ENCODE results near the gene REXO4. TPM values are rescaled to one million over a fixed set of nuclear protein-coding genes. Genes with fewer than 3 reads are reported as not detected.

The REXO4 gene
- total and polyA plus RNA-seq, 2 experiments from 2014 or later: 31.1 to 36.3 TPM

DNA sequence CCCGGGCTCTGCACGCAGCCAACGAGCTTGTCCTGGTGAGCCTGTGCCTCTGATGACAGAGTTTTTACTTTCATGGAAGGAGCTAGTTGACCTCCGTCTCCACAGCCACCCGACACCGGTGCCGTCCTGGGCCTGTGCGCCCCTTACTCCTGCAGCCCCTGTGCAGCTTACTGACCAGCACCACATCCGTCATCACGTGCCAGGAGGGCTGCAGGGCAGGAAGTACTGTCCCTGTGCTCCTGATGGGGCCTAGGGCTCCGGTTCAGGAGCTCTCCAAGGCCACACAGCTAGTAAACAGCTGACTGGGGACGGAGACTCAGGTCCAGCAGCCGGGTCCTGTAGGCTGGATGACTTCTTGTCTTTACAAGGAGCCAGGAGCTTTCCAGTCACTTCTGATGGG lies 31.5 kb downstream of the REXO4 start (continued):
- TF ChIP-seq, protein P1, sequence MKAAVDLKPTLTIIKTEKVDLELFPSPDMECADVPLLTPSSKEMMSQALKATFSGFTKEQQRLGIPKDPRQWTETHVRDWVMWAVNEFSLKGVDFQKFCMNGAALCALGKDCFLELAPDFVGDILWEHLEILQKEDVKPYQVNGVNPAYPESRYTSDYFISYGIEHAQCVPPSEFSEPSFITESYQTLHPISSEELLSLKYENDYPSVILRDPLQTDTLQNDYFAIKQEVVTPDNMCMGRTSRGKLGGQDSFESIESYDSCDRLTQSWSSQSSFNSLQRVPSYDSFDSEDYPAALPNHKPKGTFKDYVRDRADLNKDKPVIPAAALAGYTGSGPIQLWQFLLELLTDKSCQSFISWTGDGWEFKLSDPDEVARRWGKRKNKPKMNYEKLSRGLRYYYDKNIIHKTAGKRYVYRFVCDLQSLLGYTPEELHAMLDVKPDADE (IDR thresholded peaks at IDR 0.05): no peak
- TF ChIP-seq JUNB (IDR thresholded peaks at IDR 0.05; ENCODE audit: unreplicated experiment) (no peak), ZNF331 (CRISPR knock-in tag; IDR thresholded peaks at IDR 0.05; ENCODE audit: low read depth) (no peak), ZNF114 (CRISPR knock-in tag; IDR thresholded peaks at IDR 0.05) (no peak), STAT1 (IDR thresholded peaks at IDR 0.05; ENCODE audit: unreplicated experiment) (no peak), EZH2 (IDR thresholded peaks at IDR 0.05; ENCODE audit: low read depth, unreplicated experiment) (no peak)
- TF ChIP-seq, protein P2, sequence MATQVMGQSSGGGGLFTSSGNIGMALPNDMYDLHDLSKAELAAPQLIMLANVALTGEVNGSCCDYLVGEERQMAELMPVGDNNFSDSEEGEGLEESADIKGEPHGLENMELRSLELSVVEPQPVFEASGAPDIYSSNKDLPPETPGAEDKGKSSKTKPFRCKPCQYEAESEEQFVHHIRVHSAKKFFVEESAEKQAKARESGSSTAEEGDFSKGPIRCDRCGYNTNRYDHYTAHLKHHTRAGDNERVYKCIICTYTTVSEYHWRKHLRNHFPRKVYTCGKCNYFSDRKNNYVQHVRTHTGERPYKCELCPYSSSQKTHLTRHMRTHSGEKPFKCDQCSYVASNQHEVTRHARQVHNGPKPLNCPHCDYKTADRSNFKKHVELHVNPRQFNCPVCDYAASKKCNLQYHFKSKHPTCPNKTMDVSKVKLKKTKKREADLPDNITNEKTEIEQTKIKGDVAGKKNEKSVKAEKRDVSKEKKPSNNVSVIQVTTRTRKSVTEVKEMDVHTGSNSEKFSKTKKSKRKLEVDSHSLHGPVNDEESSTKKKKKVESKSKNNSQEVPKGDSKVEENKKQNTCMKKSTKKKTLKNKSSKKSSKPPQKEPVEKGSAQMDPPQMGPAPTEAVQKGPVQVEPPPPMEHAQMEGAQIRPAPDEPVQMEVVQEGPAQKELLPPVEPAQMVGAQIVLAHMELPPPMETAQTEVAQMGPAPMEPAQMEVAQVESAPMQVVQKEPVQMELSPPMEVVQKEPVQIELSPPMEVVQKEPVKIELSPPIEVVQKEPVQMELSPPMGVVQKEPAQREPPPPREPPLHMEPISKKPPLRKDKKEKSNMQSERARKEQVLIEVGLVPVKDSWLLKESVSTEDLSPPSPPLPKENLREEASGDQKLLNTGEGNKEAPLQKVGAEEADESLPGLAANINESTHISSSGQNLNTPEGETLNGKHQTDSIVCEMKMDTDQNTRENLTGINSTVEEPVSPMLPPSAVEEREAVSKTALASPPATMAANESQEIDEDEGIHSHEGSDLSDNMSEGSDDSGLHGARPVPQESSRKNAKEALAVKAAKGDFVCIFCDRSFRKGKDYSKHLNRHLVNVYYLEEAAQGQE (IDR thresholded peaks at IDR 0.05; ENCODE audit: unreplicated experiment): no peak

DNA sequence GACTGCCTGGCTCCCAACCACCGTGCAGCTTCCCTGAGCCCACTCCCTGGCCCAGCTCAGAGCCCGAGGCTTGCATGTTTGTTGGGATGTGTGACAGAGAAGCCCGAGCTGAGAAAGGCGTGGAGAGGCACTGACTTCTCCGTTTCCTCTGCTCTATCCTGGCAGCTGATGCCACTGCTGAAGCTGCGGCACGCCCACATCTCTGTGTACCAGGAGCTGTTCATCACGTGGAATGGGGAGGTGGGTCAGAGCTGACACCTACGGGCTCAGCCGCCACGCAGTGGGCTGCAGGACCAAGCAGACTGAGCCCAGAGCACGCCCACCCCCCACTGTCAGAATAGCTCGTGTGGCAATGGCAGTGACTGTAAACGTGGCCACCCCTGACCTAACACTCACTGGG lies 32.4 kb downstream of the REXO4 start:
- no peaks in the 10 kb centered on the region for H3K36me3 ChIP-seq (ENCODE audit: insufficient read depth)
- Mint-ChIP-seq H3K36me3 (ENCODE audit: low read depth) (no peaks in the 10 kb centered on the region), H3K27me3 (ENCODE audit: insufficient read depth, low read depth, poor library complexity) (peaks cover 9% of the 10 kb centered on the region), H3K4me3 (no peak overlapping the region), H3K27ac (no peak overlapping the region), H3K9me3 (peaks cover 8% of the 10 kb centered on the region), H3K4me1 (no peaks in the 10 kb centered on the region)
- H3K9me2 ChIP-seq (ENCODE audit: insufficient read depth): peaks cover 11% of the 10 kb centered on the region; the same call in 1 of the 2 replicates
- no peak overlapping the region for H3K4me3 ChIP-seq
- no peaks in the 10 kb centered on the region for H3F3A ChIP-seq (replicated peaks; ENCODE audit: low read depth)
- H3K27ac ChIP-seq (ENCODE audit: low read depth): no peak overlapping the region
- no peak overlapping the region for H2AFZ ChIP-seq
- no peak overlapping the region for H3K4me2 ChIP-seq
- H4K20me1 ChIP-seq (replicated peaks; ENCODE audit: insufficient read depth): no peaks in the 10 kb centered on the region
- H3K79me2 ChIP-seq (replicated peaks; ENCODE audit: insufficient read depth): no peaks in the 10 kb centered on the region
- no peaks in the 10 kb centered on the region for H3K4me1 ChIP-seq (ENCODE audit: insufficient read depth)
- ATAC-seq (no peak), DNase-seq (ENCODE audit: low spot score) (no peak)
- TF ChIP-seq EZH2phosphoT487 (IDR thresholded peaks at IDR 0.05; ENCODE audit: unreplicated experiment) (no peak), STAT1 (IDR thresholded peaks at IDR 0.05; ENCODE audit: unreplicated experiment) (no peak), ZNF331 (CRISPR knock-in tag; IDR thresholded peaks at IDR 0.05; ENCODE audit: low read depth) (no peak), EZH2 (IDR thresholded peaks at IDR 0.05; ENCODE audit: low read depth, unreplicated experiment) (no peak)
- TF ChIP-seq, protein P2 (IDR thresholded peaks at IDR 0.05; ENCODE audit: unreplicated experiment): no peak
- TF ChIP-seq, protein P1 (IDR thresholded peaks at IDR 0.05): no peak
- no peaks in the 10 kb centered on the region for H3K27me3 ChIP-seq (ENCODE audit: insufficient read depth)

All from GM23338 (cell line).